IPS-18a (cell line): ENCODE data around the gene CASQ1.

ENCODE experiments used
- H3K27ac ChIP-seq: one replicate; pipeline ENCODE4 v1.5.1; 2013; ENCODE audit warnings: low read length
- H3K27me3 ChIP-seq: one replicate; pipeline ENCODE4 v1.6.1; 2013; ENCODE audit warnings: mild to moderate bottlenecking, low read length; ENCODE audit not compliant: control insufficient read depth, insufficient read depth
- H3K36me3 ChIP-seq: one replicate; pipeline ENCODE4 v1.6.1; 2013; ENCODE audit warnings: low read depth, low read length; ENCODE audit not compliant: control insufficient read depth
- H3K4me1 ChIP-seq: one replicate; pipeline ENCODE4 v1.6.1; 2013; ENCODE audit warnings: low read depth, low read length; ENCODE audit not compliant: control insufficient read depth
- H3K4me3 ChIP-seq: one replicate; pipeline ENCODE4 v1.5.1; 2013; ENCODE audit warnings: low read length
- H3K9ac ChIP-seq: one replicate; pipeline ENCODE4 v1.6.1; 2013; ENCODE audit warnings: mild to moderate bottlenecking, low read length, moderate library complexity
- H3K9me3 ChIP-seq: one replicate; pipeline ENCODE4 v1.6.1; 2013; ENCODE audit warnings: low read depth, low read length; ENCODE audit not compliant: control insufficient read depth

CASQ1 gene

DNA sequence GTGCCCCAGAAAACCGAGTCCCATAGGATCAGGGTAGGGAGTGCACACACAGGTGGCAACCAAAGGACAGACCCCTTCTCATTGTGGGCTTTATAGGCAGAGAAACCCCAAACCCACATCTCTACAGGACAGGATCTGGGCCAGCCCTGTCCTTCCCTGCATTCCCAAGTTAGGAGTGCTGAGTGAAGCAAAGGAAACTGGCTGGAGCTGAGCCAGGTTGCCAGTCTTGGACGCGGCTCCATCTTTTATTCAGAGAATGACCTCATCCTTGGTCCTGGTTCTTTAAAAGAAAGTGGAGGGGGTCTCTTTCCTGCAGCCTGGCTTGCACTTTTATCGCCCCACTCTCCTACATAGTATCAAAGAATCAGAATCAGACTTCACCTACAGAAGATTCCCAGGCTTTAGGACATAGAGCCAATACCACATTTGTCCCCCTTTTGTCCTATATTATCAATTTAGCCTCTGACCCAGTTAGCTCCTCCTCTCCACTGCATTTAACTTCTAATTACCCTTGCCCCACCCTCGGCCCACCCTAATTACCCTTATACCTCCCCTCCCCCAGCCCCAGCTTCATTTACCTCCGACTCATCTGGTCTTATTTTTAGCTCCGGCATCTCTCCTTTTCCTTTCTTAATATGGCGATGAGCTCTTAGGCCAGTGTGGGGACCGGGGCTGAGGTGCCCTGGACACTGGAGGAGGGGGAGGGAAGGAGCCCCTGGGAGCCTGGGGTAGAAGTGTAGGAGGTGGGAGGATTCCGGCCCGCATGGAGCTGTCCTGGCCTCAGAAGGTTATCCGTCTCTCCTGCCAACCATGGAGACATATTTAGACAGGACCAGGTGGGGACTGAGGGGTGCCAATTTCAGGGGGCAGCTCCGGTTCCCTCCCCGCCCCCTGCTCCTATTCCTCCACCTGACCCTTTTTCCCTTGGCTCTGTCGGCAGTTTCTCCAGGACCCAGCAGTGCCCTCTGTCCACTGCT is at the start of gene CASQ1:
Gene CASQ1 (plus strand): TSS at position 927 of the 977 bp plus-strand sequence. CDS start 177 bp downstream, outside the sequence.
- peaks cover 26% of the 10 kb centered on the region for H3K4me1 ChIP-seq
- H3K27me3 ChIP-seq = no peaks in the 10 kb centered on the region
- no peak within 1 kb of the TSS for H3K27ac ChIP-seq
- H3K36me3 ChIP-seq = no peaks in the 10 kb centered on the region
- H3K9me3 ChIP-seq = no peaks in the 10 kb centered on the region
- no peak within 1 kb of the TSS for H3K9ac ChIP-seq
- H3K4me3 ChIP-seq = no peak within 1 kb of the TSS

GRCh38 chr1:160143695-160144094 is 46.7 kb upstream of the CASQ1 start:
- no peak overlapping the region for H3K27ac ChIP-seq
- H3K27me3 ChIP-seq = no peaks in the 10 kb centered on the region
- no peak overlapping the region for H3K4me3 ChIP-seq

DNA sequence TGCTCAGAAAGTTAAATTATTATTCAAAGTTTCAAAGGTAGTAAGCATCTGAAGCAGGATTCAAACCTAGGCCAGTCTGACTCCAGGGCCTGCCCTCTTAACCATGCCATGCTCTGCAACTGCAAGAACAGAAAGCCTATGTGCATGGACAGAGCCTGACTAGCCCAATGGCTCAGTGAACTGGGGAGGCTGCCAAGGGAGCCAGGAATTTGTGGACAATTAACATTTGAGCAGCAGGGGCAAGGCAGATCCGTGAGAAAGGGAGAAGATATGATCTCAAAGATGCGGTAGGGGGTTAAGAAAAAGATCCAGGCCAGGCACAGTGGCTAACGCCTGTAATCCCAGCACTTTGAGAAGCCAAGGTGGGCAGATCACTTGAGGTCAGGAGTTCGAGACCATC is 45.5 kb upstream of the CASQ1 start:
- Histone ChIP-seq H3K4me1 (peaks cover 6% of the 10 kb centered on the region), H3K9me3 (no peaks in the 10 kb centered on the region), H3K4me3 (no peak overlapping the region), H3K27ac (no peak overlapping the region), H3K36me3 (peaks cover 12% of the 10 kb centered on the region), H3K27me3 (no peaks in the 10 kb centered on the region), H3K9ac (no peak overlapping the region)

More at GRCh38 chr1:160143695-160144094, 46.7 kb upstream of the CASQ1 start:
- Histone ChIP-seq H3K9me3 (no peaks in the 10 kb centered on the region), H3K36me3 (peaks cover 23% of the 10 kb centered on the region), H3K4me1 (peaks cover 6% of the 10 kb centered on the region), H3K9ac (no peak overlapping the region)

DNA sequence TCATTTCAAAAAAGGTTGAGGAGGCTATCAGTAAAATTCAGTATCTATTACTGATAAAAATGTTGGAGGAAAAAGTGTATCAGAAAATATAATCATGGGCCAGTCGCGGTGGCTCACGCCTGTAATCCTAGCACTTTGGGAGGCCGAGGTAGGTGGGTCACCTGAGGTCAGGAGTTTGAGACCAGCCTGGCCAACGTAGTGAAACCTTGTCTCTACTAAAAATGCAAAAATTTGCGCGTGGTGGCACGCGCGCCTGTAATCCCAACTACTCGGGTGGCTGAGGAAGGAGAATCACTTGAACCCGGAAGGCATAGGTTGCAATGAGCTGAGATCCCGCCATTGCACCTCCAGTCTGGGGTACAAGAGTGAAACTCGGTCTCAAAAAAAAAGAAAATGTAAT is 44.3 kb upstream of the CASQ1 start:
- Histone ChIP-seq H3K9ac (no peak overlapping the region), H3K27me3 (no peaks in the 10 kb centered on the region), H3K36me3 (peaks cover 6% of the 10 kb centered on the region), H3K4me3 (no peak overlapping the region), H3K4me1 (peaks cover 6% of the 10 kb centered on the region), H3K27ac (no peak overlapping the region), H3K9me3 (no peaks in the 10 kb centered on the region)

DNA sequence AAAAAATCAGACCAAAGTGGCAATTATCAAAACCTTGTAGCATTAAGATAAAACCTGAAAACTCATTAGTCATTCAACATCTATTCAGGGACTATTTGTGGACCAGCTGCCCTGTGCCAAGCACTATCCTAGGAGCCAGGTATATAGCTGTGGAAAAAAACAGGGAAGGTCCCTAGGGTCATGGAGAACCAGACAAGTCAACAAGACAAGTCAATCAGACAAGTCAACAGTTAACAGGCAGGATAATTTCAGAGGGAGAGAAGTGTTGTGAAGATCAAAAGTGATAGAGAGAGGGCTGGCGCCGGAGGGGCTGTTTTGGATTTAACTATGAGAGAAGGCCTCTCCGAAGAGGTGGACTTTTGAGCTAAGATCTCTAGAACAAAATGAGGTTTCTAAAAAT is 42.3 kb upstream of the CASQ1 start:
- H3K9me3 ChIP-seq = no peaks in the 10 kb centered on the region

DNA sequence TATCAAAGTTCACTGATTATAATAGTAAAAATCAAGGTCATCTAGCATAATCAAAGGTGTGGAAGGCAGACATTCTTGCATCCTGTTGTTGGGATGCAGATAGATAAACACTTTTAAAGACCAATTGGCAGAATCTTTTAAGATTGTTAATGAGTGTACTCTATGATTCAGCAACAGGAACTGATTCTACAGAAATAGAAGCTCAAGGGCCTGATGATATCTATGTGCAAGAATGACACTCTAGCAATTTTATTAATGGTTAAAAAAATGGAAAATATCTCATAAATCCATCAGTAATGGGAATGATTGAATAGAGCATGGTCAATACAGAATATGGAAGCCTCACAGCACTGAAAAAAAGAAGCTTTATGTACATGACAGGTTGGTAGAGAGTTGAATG is 41.1 kb upstream of the CASQ1 start:
- Histone ChIP-seq H3K27ac (no peak overlapping the region), H3K27me3 (no peaks in the 10 kb centered on the region)

More for the DNA sequence above, 42.3 kb upstream of the CASQ1 start:
- Histone ChIP-seq H3K4me1 (peaks cover 6% of the 10 kb centered on the region), H3K27me3 (no peaks in the 10 kb centered on the region), H3K27ac (no peak overlapping the region), H3K9ac (no peak overlapping the region), H3K4me3 (no peak overlapping the region), H3K36me3 (no peaks in the 10 kb centered on the region)

DNA sequence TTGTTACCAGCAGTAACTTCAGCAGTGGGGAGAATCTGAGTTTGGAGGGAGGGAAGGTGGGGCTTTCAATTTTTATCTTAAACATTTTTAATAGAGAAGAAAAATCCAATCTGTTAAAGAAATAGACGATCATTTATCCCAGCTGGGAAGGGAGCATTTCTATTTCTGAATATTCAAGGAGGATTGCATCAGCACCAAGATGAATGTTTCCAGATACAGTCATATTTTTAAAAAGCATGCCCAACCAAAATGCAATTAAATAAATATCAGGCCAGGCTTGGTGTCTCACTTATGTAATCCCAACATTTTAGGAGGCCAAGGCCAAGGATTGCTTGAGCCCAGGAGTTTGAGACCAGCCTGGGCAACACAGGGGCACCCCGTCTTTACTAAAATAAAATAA is 40.7 kb upstream of the CASQ1 start:
- H3K9ac ChIP-seq = no peak overlapping the region
- no peaks in the 10 kb centered on the region for H3K9me3 ChIP-seq
- H3K36me3 ChIP-seq = no peaks in the 10 kb centered on the region
- H3K27ac ChIP-seq = no peak overlapping the region
- H3K4me1 ChIP-seq = peaks cover 4% of the 10 kb centered on the region
- H3K27me3 ChIP-seq = no peaks in the 10 kb centered on the region
- no peak overlapping the region for H3K4me3 ChIP-seq

More for the DNA sequence above, 41.1 kb upstream of the CASQ1 start:
- Histone ChIP-seq H3K4me1 (peaks cover 6% of the 10 kb centered on the region), H3K9me3 (no peaks in the 10 kb centered on the region), H3K9ac (no peak overlapping the region), H3K36me3 (no peaks in the 10 kb centered on the region), H3K4me3 (no peak overlapping the region)

DNA sequence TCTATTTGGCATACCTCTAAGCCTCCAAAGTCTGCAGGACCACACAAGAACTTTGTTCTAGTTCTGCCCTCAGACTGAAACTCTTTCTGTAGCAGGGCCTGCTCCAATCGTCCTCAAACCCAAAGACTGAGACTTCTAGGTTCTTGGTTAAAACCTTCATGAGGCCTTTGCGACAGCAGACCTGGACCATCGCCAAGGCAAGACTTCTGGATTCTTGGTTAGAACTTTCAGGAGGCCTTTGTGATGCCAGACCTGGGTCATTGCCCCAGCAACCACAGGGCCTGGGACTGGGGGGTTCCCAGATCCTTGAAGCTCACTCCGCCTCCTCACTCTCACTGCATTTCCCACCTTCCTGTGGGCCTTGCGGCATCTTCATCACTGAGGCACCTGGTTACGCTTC is 39.1 kb upstream of the CASQ1 start, which contains the start of gene ATP1A4:
Gene ATP1A4 (plus strand): TSS at position 301 of the 400 bp plus-strand sequence. CDS start 438 bp downstream, outside the sequence.
- no peaks in the 10 kb centered on the region for H3K36me3 ChIP-seq

GRCh38 chr1:160154790-160155189 is 35.6 kb upstream of the CASQ1 start:
- no peaks in the 10 kb centered on the region for H3K4me1 ChIP-seq
- H3K27ac ChIP-seq = no peak overlapping the region
- H3K4me3 ChIP-seq = no peak overlapping the region
- no peaks in the 10 kb centered on the region for H3K27me3 ChIP-seq
- no peaks in the 10 kb centered on the region for H3K36me3 ChIP-seq
- H3K9ac ChIP-seq = no peak overlapping the region
- no peaks in the 10 kb centered on the region for H3K9me3 ChIP-seq

More for the DNA sequence above, 39.1 kb upstream of the CASQ1 start, which contains the start of gene ATP1A4:
- no peak within 1 kb of the TSS for H3K27ac ChIP-seq
- H3K4me1 ChIP-seq = no peaks in the 10 kb centered on the region
- no peak within 1 kb of the TSS for H3K4me3 ChIP-seq
- no peaks in the 10 kb centered on the region for H3K9me3 ChIP-seq
- H3K9ac ChIP-seq = no peak within 1 kb of the TSS
- H3K27me3 ChIP-seq = no peaks in the 10 kb centered on the region

GRCh38 chr1:160156361-160156760 is 34.0 kb upstream of the CASQ1 start:
- no peak overlapping the region for H3K4me3 ChIP-seq
- no peak overlapping the region for H3K27ac ChIP-seq
- H3K27me3 ChIP-seq = no peaks in the 10 kb centered on the region
- no peak overlapping the region for H3K9ac ChIP-seq
- no peaks in the 10 kb centered on the region for H3K36me3 ChIP-seq
- no peaks in the 10 kb centered on the region for H3K9me3 ChIP-seq
- H3K4me1 ChIP-seq = no peaks in the 10 kb centered on the region

DNA sequence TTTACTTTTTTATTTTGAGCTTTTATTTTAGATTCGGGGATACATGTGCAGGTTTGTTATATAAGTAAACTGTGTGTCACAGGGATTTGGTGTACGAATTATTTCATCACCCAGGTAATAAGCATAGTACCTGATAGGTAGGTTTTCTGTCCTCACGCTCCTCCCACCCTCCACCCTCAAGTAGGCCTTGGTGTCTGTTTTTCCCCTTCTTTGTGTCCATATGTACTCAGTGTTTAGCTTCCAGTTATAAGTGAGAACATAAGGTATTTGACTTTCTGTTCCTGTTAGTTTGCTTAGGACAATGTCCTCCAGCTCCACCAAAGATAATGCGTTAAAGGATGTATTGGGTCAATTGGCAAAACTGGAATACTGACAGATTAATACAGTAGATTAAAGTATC is 33.2 kb upstream of the CASQ1 start:
- Histone ChIP-seq H3K27me3 (no peaks in the 10 kb centered on the region), H3K9ac (no peak overlapping the region), H3K9me3 (no peaks in the 10 kb centered on the region), H3K36me3 (no peaks in the 10 kb centered on the region), H3K4me1 (no peaks in the 10 kb centered on the region), H3K4me3 (no peak overlapping the region), H3K27ac (no peak overlapping the region)
